Activated T-cell treated with anti-CD3 and anti-CD28 coated beads, Interleukin-2, amount 50 U/mL, for 48 hours (primary cell): ENCODE data around the gene AP3S2.

Experiments used
- DNase-seq, 2 experiments: peaks; one replicate each; pipeline ENCODE4 v3.0.0-alpha.2; 2020

Gene AP3S2

DNA sequence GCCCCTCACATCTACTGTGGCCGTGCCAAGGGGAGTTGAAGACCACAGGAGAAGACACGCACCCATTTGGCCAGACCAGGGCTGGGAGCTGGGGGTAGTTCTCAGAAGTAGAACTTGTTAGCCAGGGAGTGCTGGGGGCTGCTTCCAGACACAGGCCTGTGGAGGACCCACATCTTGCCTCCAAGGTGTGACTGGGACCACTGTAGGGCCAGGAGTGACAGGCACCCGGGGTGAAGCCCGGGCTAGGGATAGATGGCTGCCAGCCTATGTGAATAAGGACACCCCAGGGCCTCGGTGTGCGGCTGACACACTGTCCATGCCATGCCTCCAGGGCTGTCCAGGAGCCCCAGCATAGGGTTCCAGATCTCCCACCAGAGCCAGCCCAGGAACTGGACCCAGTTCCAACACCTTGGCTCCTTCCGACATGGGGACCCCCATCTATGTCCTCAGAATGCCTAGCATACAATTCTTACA lies 80.9 kb downstream of the AP3S2 start:
- no peak for DNase-seq

- no peak for DNase-seq
Observed at GRCh38 chr15:89812011-89812846, 81.6 kb downstream of the AP3S2 start.

GRCh38 chr15:89810837-89811236 lies 83.0 kb downstream of the AP3S2 start:
- DNase-seq: no peak

- DNase-seq: no peak
Observed at GRCh38 chr15:89809787-89810148, 84.0 kb downstream of the AP3S2 start.

- no peak for DNase-seq
Observed at GRCh38 chr15:89809093-89809786, 84.6 kb downstream of the AP3S2 start.

DNA sequence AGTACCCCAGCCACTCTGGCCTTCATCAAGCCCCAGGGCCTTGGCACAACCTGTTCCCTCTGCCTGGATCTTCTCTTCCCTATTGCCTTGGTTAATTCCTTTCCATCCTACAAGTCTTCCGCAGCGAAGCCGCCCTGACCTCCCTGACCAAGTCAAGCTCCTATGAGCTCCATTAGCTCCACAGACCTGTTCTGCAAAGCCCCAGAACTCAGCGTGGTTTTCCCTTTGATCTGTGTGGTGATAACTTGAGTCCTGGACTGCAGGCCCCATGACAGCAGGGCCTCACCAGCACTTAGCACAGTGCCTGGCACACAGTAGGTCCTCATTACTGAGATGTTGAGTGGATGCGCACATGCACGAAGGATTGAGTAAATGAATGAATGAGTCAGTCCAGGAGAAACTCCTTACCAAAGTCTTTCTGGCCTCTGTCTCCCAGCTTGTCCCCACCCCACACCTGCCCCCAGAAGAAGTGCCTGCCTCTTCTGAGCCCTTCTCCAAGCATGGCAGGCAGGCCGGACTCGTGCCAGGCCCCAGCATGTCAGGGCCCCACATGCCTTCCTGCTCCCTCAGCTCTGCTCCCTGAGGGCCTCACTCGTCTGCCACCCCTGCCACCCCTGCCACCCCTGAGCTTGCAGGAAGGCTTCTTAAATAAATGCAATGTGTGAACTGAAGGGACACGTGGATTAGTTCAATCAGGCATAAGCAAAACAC lies 85.5 kb downstream of the AP3S2 start:
- no peak for DNase-seq

- DNase-seq: no peak
Observed at GRCh38 chr15:89807689-89808088, 86.1 kb downstream of the AP3S2 start.

- no peak for DNase-seq
Observed at GRCh38 chr15:89806559-89807550, 86.9 kb downstream of the AP3S2 start.

- DNase-seq: no peak
Observed at GRCh38 chr15:89806210-89806558, 87.6 kb downstream of the AP3S2 start.

- DNase-seq: no peak
Observed at GRCh38 chr15:89805241-89806209, 88.3 kb downstream of the AP3S2 start.

- DNase-seq: no peak
Observed at GRCh38 chr15:89803941-89804800, 89.6 kb downstream of the AP3S2 start.

- DNase-seq: no peak
Observed at GRCh38 chr15:89802986-89803824, 90.6 kb downstream of the AP3S2 start.

DNA sequence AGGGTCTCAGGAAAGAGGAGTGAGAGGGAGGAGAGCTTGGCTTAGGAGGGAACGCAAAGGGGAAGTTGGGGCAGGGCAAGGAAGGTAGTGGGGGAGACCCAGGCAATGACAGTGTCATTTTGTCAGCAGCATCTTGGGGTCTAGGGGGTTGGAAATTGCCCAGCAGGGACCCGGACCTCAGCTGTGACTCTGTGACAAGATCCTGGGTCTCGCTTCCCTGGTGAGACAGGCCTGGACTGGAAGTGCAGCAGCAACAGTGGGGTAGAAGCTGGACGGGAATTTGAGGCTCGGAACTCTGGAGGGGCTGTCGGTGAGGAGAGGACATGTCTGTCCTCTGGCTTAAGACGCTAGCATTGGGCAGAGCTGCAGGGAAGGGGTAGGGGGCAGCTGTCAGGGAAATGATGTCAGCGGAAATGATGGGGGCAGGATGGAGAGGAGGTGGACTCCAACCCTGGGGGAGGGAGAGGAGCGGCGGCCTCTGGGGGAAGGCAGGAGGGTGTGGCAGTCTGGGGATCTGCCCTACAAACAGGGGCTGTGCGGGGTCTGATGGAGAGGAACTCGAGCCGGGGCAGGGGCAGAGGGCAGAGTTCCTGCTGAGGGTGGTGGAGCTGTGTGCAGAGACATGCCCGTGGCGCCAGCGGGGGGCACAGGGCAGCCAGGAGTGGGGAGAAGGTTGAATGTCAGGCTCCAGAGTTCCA lies 91.4 kb downstream of the AP3S2 start:
- DNase-seq: no peak

DNA sequence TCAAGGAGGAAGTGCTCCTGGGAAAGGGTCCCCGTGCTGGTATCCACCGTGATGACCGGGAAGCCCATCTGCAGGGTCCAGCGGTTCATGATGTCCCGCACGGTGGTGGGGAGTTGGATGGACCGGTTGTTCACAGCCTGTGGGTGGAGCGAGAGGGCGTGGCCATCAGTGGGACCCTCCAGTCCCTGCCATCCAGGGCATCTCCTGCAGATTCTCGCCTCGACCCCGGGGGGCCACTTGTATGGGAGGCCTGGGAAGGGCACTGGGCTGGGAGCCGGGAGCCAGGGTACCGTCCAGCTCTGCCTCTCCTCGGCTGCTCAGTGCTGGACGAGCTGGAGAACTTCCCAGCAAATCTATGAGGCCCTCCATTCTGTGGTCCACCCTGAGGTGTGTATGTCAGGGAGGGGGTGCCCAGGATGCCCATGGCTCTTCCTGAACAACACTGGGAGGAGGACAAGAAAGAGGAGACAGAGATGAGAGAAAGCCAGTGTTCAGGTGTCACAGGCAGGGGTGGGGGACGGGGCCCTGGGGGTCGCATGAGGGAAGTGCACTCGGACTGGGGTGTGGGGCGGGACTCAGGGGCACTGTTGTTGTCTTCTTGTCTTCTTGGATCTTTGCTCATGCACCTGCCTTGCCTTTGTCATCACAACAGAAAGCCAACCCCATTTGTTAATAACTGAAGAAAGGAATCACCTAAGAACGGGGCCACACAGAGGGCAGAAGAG lies 92.2 kb downstream of the AP3S2 start:
- DNase-seq: no peak

- no peak for DNase-seq
Observed at GRCh38 chr15:89799918-89800498, 93.8 kb downstream of the AP3S2 start.

DNA sequence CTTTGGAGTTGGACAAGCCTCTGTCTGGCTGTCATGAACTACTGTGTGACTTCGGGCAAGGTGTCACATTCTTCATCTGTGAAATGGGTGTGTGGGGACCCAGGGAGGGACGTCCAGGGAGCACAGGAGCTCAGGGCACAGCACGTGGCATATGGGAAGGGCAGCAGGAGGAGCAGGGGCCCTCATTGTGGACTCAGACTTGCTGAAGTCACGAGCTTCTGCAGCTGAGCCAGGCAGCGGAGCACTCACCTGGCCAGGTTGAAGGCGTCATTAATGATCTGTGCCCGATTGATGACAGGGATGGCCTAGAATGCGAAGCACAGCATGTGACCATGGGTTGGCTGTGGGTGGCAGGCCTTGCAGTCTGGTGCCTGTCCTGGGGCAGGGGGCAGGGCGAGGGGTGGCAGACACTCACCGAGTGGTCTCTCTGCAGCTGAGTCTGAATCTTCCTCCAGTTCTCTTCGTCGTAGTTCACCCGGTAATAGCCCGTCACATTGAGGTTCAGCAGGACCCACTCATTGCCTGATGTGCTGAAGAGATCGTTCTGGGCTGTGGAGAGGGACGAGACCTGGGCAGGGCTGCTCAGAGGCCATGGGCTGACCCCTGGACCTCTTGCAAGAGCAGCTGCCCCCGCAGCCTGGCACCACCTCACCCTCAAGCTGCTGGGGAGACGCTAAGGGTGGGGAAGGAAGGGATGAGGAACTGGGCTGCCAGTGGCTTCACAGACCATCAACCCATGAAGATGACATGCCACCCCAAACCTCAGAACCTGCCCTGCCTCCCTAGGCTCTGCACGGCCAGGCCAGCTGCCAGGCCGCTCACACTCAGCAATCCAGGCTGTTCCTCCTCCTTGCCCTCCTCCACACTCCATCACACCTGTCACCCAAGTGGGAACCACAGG lies 94.5 kb downstream of the AP3S2 start:
- DNase-seq: no peak
